Measurements from ENCODE around the gene P2RY4. TPM values are rescaled to one million over a fixed set of nuclear protein-coding genes. Genes with fewer than 3 reads are reported as not detected.
A peak's percentile ranks its signal among the peaks of the same experiment; 100 is the strongest.

P2RY4 gene
- polyA plus RNA-seq, 1 donor (not counting 4 experiments of a cell fraction or from before 2014, with no cell fraction given) = not detected

DNA sequence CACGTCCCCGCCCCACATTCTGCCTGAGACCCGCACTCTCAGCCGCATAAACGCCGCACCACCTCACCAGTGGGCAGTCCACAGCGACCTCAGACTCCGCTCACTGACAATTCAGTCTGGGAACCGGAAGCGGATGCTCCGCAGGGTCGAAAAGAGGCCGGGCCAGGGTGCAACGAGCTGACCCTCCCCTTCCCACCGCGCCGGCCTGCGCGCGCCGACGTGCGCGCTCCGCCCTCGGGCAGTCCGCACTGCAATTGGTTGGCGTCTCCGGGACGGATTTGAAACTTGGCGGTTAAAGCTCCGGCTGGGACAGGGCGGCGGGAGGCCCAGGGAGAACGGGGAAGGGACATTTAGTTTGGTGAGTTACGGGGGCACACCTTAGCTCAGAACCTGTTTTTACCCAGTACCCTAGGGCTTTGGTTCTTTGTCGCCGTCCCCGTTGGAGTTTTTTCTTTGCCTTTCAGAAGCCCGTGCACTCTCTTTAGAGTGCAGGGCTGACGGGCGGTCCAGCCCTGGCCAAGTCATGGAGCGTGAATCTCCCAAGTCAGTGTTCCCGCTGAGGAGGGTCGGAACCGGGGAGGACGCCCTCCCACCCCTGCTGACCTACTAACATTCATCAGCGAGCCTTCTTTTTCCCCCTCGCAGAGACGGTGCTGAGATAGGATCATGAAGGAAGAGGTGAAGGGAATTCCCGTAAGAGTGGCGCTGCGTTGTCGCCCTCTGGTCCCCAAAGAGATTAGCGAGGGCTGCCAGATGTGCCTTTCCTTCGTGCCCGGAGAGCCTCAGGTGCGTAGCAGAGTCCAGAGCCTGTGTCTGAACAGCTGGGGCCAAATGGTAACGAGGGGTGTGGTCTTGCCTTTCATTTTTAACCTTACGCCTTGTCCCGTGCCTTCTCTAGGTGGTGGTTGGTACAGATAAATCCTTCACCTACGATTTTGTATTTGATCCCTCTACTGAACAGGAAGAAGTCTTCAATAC lies 30.1 kb upstream of the P2RY4 start, which contains the start of the genes KIF4A and PDZD11:
KIF4A (plus strand) TSS at position 312 of the 978 bp plus-strand sequence; CDS start at position 667, 355 bp downstream.
PDZD11 (minus strand) TSS at position 135 of the 978 bp plus-strand sequence. CDS start 586 bp downstream, outside the sequence.
- peak within 1 kb of the TSS; percentile 76 for H3K9ac ChIP-seq (ENCODE audit: control insufficient read depth, extremely low read depth, insufficient read depth, low read length)
- H3K36me3 ChIP-seq (ENCODE audit: control insufficient read depth in 2 of 2, extremely low read depth in 1 of 2, insufficient read depth in 2 of 2, low read length in 2 of 2) = peaks cover 0 to 4% of the 10 kb centered on the region in 2 experiments
- peak within 1 kb of the TSS; percentile 82 for H3K4me2 ChIP-seq (ENCODE audit: control insufficient read depth, extremely low read depth, insufficient read depth, low read depth, low read length)
- peak within 1 kb of the TSS; percentile 52 for H3K27ac ChIP-seq (ENCODE audit: control insufficient read depth, insufficient read depth, low read length)
- peak within 1 kb of the TSS; percentile 81 for H2AFZ ChIP-seq (ENCODE audit: control insufficient read depth, low read length)
- no peak for TF ChIP-seq CTCF (optimal IDR thresholded peaks at IDR 0.05 in 1 of 3, IDR thresholded peaks at IDR 0.05 in 1 of 3, conservative IDR thresholded peaks at IDR 0.05 in 1 of 3; ENCODE audit: extremely low read depth in 1 of 3, insufficient read depth in 2 of 3, low read length in 3 of 3)
- no peak for TF ChIP-seq EZH2 (IDR thresholded peaks at IDR 0.05; ENCODE audit: low read length)
- H3K9me3 ChIP-seq (ENCODE audit: control insufficient read depth, low read depth, low read length) = no peaks in the 10 kb centered on the region
- peak within 1 kb of the TSS; percentile 48 to 82 (median 77) for H3K4me3 ChIP-seq (ENCODE audit: control insufficient read depth in 2 of 3, extremely low read depth in 1 of 3, insufficient read depth in 2 of 3, low read depth in 1 of 3, low read length in 3 of 3)
- no peaks in the 10 kb centered on the region for H3K9me1 ChIP-seq (ENCODE audit: control insufficient read depth, extremely low read depth, insufficient read depth, low read length)
- FAIRE-seq (no peak), DNase-seq (ENCODE audit: low read depth, low spot score) (peak; percentile 11)
- peaks cover 14% of the 10 kb centered on the region for H3K79me2 ChIP-seq (ENCODE audit: control insufficient read depth, insufficient read depth, low read length)
- no peaks in the 10 kb centered on the region for H3K27me3 ChIP-seq (ENCODE audit: control insufficient read depth, extremely low read depth, insufficient read depth, low read length)
- no peaks in the 10 kb centered on the region for H4K20me1 ChIP-seq (ENCODE audit: control insufficient read depth, extremely low read depth, insufficient read depth, low read length)
- peaks cover 15% of the 10 kb centered on the region for H3K4me1 ChIP-seq (ENCODE audit: control insufficient read depth, extremely low read depth, insufficient read depth, low read length)
- dilution Hi-C loops (cut with MboI; ENCODE audit: extremely low pct_ligation_motif_present, low sequenced_read_pairs) = no loop called here

DNA sequence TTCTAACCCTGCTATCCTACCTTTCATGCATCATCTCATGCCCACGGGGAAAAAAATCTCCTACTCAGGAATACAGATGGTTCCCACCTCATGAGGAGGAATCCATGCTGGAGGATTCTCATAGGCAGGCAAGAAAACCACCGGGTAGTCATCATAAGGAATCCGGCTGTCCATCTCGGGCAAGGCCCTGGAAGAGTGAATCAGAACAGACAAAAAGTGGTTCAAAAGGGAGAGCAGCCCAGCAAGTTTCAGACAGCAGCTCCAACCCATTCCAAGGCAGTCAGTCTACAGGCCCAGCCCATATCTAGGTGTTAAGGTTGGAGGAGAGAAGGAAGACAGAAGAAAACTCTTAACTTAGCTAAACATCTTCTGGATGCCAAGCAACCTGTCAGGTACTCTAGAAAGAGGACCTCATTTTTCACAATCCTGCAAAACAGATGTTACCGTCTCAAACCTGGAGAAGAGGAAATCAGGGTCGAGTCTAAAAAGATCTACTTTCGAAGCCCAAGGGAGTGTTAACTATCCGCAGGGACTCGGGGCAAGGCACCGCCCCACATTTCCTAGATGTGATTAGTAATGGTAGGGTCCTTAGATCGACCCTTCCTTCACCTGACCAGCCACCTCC lies 29.3 kb upstream of the P2RY4 start:
- Histone ChIP-seq H3K4me3 (ENCODE audit: control insufficient read depth in 2 of 3, extremely low read depth in 1 of 3, insufficient read depth in 2 of 3, low read depth in 1 of 3, low read length in 3 of 3) (peak overlapping the region; percentile 48 to 82 (median 77)), H3K27ac (ENCODE audit: control insufficient read depth, insufficient read depth, low read length) (peak overlapping the region; percentile 52), H3K9me1 (ENCODE audit: control insufficient read depth, extremely low read depth, insufficient read depth, low read length) (no peaks in the 10 kb centered on the region), H4K20me1 (ENCODE audit: control insufficient read depth, extremely low read depth, insufficient read depth, low read length) (no peaks in the 10 kb centered on the region), H3K4me2 (ENCODE audit: control insufficient read depth, extremely low read depth, insufficient read depth, low read depth, low read length) (peak overlapping the region; percentile 82), H3K9me3 (ENCODE audit: control insufficient read depth, low read depth, low read length) (no peaks in the 10 kb centered on the region), H3K27me3 (ENCODE audit: control insufficient read depth, extremely low read depth, insufficient read depth, low read length) (no peaks in the 10 kb centered on the region), H3K9ac (ENCODE audit: control insufficient read depth, extremely low read depth, insufficient read depth, low read length) (peak overlapping the region; percentile 76), H2AFZ (ENCODE audit: control insufficient read depth, low read length) (peak overlapping the region; percentile 81), H3K4me1 (ENCODE audit: control insufficient read depth, extremely low read depth, insufficient read depth, low read length) (peaks cover 15% of the 10 kb centered on the region), H3K36me3 (ENCODE audit: control insufficient read depth in 2 of 2, extremely low read depth in 1 of 2, insufficient read depth in 2 of 2, low read length in 2 of 2) (peaks cover 0 to 4% of the 10 kb centered on the region in 2 experiments), H3K79me2 (ENCODE audit: control insufficient read depth, insufficient read depth, low read length) (peaks cover 14% of the 10 kb centered on the region)
- DNase-seq (ENCODE audit: low read depth, low spot score) = no peak
- TF ChIP-seq CTCF (optimal IDR thresholded peaks at IDR 0.05 in 1 of 3, IDR thresholded peaks at IDR 0.05 in 1 of 3, conservative IDR thresholded peaks at IDR 0.05 in 1 of 3; ENCODE audit: extremely low read depth in 1 of 3, insufficient read depth in 2 of 3, low read length in 3 of 3) (no peak), EZH2 (IDR thresholded peaks at IDR 0.05; ENCODE audit: low read length) (no peak)
- no peak for FAIRE-seq
- dilution Hi-C loops (cut with MboI; ENCODE audit: extremely low pct_ligation_motif_present, low sequenced_read_pairs) = no loop called here
